Suppressor macrophage treated with lipopolysaccharide for 4 hours (primary cell): ENCODE results near the gene CABCOCO1.

ENCODE experiments used
- DNase-seq: peaks from one replicate; pipeline ENCODE4 v3.0.0-alpha.2; 2020

Gene CABCOCO1

GRCh38 chr10:61757525-61758397 is 95.0 kb downstream of the CABCOCO1 start:
- peak; percentile 58 for DNase-seq

- DNase-seq, result no peak
Observed at GRCh38 chr10:61758433-61758832, 95.7 kb downstream of the CABCOCO1 start.

- no peak for DNase-seq
Observed at GRCh38 chr10:61759751-61760150, 97.0 kb downstream of the CABCOCO1 start.

- no peak for DNase-seq
Observed at GRCh38 chr10:61760943-61761824, 98.5 kb downstream of the CABCOCO1 start.

GRCh38 chr10:61761825-61762217 is 99.1 kb downstream of the CABCOCO1 start:
- no peak for DNase-seq

- no peak for DNase-seq
Observed at GRCh38 chr10:61763778-61764177, 101.0 kb downstream of the CABCOCO1 start.

GRCh38 chr10:61764486-61764885 is 101.8 kb downstream of the CABCOCO1 start:
- no peak for DNase-seq

GRCh38 chr10:61765176-61766087 is 102.7 kb downstream of the CABCOCO1 start:
- no peak for DNase-seq

GRCh38 chr10:61766927-61767326 is 104.2 kb downstream of the CABCOCO1 start:
- no peak for DNase-seq

GRCh38 chr10:61774031-61774430 is 111.3 kb downstream of the CABCOCO1 start:
- DNase-seq, result no peak

- no peak for DNase-seq
Observed at GRCh38 chr10:61775111-61775510, 112.4 kb downstream of the CABCOCO1 start.

- DNase-seq, result no peak
Observed at GRCh38 chr10:61776615-61777266, 114.0 kb downstream of the CABCOCO1 start.

GRCh38 chr10:61778137-61778536 is 115.4 kb downstream of the CABCOCO1 start:
- DNase-seq, result no peak

- no peak for DNase-seq
Observed at GRCh38 chr10:61779276-61779675, 116.5 kb downstream of the CABCOCO1 start.

GRCh38 chr10:61779950-61780659 is 117.4 kb downstream of the CABCOCO1 start:
- peak; percentile 3 for DNase-seq

GRCh38 chr10:61780732-61781131 is 118.0 kb downstream of the CABCOCO1 start:
- DNase-seq, result no peak

GRCh38 chr10:61781969-61782403 is 119.3 kb downstream of the CABCOCO1 start:
- no peak for DNase-seq

- DNase-seq, result no peak
Observed at GRCh38 chr10:61784354-61785133, 121.8 kb downstream of the CABCOCO1 start.

GRCh38 chr10:61785473-61786105 is 122.9 kb downstream of the CABCOCO1 start:
- DNase-seq, result no peak

GRCh38 chr10:61786728-61787127 is 124.0 kb downstream of the CABCOCO1 start:
- DNase-seq, result peak; percentile 28
